Amniotic epithelial cell (primary cell): Measurements from ENCODE around the gene ELL2.

Experiments used
- DNase-seq: peaks from one replicate; pipeline ENCODE4 v3.0.0-alpha.2; 2010; ENCODE audit warnings: low read depth

The ELL2 gene

GRCh38 chr5:95956021-95956899, 5.4 kb downstream of the ELL2 start:
- DNase-seq: peak; percentile 35

- no peak for DNase-seq
Observed at GRCh38 chr5:95954716-95955115, 6.9 kb downstream of the ELL2 start.

GRCh38 chr5:95953021-95953702, 8.5 kb downstream of the ELL2 start:
- DNase-seq: no peak

GRCh38 chr5:95951916-95952315, 9.7 kb downstream of the ELL2 start:
- DNase-seq: no peak

- DNase-seq: no peak
Observed at GRCh38 chr5:95949810-95950209, 11.8 kb downstream of the ELL2 start.

GRCh38 chr5:95948631-95949030, 13.0 kb downstream of the ELL2 start:
- no peak for DNase-seq

GRCh38 chr5:95946451-95946850, 15.2 kb downstream of the ELL2 start:
- DNase-seq: no peak

GRCh38 chr5:95942968-95943367, 18.7 kb downstream of the ELL2 start:
- DNase-seq: no peak

GRCh38 chr5:95942414-95942813, 19.2 kb downstream of the ELL2 start:
- DNase-seq: no peak

GRCh38 chr5:95941756-95942155, 19.9 kb downstream of the ELL2 start:
- DNase-seq: peak; percentile 51

GRCh38 chr5:95940758-95941682, 20.6 kb downstream of the ELL2 start:
- no peak for DNase-seq

- no peak for DNase-seq
Observed at GRCh38 chr5:95939465-95939864, 22.2 kb downstream of the ELL2 start.

- DNase-seq: no peak
Observed at GRCh38 chr5:95938766-95939165, 22.9 kb downstream of the ELL2 start.

- DNase-seq: no peak
Observed at GRCh38 chr5:95938347-95938746, 23.3 kb downstream of the ELL2 start.

- DNase-seq: no peak
Observed at GRCh38 chr5:95937607-95938152, 24.0 kb downstream of the ELL2 start.

- DNase-seq: no peak
Observed at GRCh38 chr5:95936812-95937397, 24.7 kb downstream of the ELL2 start.

- DNase-seq: peak; percentile 73
Observed at GRCh38 chr5:95935553-95936100, 26.0 kb downstream of the ELL2 start.

GRCh38 chr5:95934207-95934804, 27.3 kb downstream of the ELL2 start:
- DNase-seq: no peak

GRCh38 chr5:95932941-95933340, 28.7 kb downstream of the ELL2 start:
- no peak for DNase-seq

- no peak for DNase-seq
Observed at GRCh38 chr5:95931079-95931833, 30.4 kb downstream of the ELL2 start.
